ENCODE measurements around the gene MOB2. TPM values are rescaled to one million over a fixed set of nuclear protein-coding genes. Genes with fewer than 3 reads are reported as not detected.

Gene MOB2
- total RNA-seq, 1 donor from 2014 or later: 26.4 TPM

DNA sequence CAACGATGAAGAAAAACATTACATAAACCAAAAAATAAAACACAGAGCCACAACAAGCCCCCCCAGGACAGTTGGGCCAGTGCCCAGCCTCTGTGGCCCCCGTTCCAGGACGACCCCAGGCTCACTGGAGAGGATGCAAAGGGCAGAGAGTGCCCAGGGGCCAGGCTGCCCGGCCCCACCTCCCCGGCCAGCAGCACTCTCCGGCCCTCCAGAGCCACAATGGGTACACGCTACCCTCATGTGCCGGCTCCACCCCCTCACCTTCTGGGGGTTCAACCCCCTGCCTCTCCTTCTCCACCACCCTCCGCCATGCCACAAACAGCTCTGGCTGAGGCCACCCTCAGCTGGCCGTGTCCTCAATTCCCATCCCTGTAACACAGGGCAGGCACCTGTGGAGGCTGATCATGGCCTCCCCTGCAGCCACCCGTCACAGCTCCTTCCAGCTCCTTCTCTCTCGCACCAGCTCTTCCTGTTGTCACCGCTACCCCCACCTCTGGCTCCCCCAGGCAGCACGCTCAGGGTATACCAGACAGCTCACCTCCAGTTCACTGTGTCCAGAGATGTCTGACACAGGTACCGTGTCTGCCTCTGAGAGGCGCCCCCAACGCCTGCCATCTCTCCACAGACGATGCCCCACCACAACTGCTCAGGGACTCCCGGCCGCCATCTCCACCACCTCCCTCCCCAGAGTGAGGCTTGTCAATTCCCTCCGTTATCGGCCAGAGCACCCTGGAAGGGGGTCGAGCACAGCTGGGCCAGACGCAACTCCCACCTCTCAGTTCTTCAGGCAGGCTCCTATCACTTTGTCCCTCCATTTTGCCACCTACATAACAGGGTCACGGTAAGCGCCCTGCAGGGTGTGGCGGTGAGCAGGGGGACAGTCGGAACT lies 30.8 kb upstream of the MOB2 start:
- Mint-ChIP-seq H3K27me3 (ENCODE audit: low read depth, unreplicated experiment) (no peaks in the 10 kb centered on the region), H3K36me3 (ENCODE audit: low read depth, unreplicated experiment) (peaks cover 4% of the 10 kb centered on the region), H3K27ac (ENCODE audit: unreplicated experiment) (peak overlapping the region; percentile 58), H3K9me3 (ENCODE audit: unreplicated experiment) (no peaks in the 10 kb centered on the region), H3K4me3 (ENCODE audit: unreplicated experiment) (no peak overlapping the region), H3K4me1 (ENCODE audit: low read depth, unreplicated experiment) (peaks cover 19% of the 10 kb centered on the region)
- H3K9me3 ChIP-seq (ENCODE audit: insufficient read depth, low read depth, low read length): no peaks in the 10 kb centered on the region
- no peak overlapping the region for H3K4me3 ChIP-seq (ENCODE audit: insufficient read depth, low read depth, low read length)
- FAIRE-seq (no peak), DNase-seq (ENCODE audit: low read depth) (no peak)
- TF ChIP-seq, protein P1, sequence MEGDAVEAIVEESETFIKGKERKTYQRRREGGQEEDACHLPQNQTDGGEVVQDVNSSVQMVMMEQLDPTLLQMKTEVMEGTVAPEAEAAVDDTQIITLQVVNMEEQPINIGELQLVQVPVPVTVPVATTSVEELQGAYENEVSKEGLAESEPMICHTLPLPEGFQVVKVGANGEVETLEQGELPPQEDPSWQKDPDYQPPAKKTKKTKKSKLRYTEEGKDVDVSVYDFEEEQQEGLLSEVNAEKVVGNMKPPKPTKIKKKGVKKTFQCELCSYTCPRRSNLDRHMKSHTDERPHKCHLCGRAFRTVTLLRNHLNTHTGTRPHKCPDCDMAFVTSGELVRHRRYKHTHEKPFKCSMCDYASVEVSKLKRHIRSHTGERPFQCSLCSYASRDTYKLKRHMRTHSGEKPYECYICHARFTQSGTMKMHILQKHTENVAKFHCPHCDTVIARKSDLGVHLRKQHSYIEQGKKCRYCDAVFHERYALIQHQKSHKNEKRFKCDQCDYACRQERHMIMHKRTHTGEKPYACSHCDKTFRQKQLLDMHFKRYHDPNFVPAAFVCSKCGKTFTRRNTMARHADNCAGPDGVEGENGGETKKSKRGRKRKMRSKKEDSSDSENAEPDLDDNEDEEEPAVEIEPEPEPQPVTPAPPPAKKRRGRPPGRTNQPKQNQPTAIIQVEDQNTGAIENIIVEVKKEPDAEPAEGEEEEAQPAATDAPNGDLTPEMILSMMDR (IDR thresholded peaks at IDR 0.05; ENCODE audit: insufficient read depth, low read depth, low read length): no peak
- TF ChIP-seq EZH2 (IDR thresholded peaks at IDR 0.05; ENCODE audit: insufficient read depth, low read length): no peak
- H3K27ac ChIP-seq (ENCODE audit: low read depth, low read length): no peak overlapping the region
- no peak overlapping the region for H3K4me2 ChIP-seq (ENCODE audit: low read length)
- H4K20me1 ChIP-seq (ENCODE audit: insufficient read depth, low read length): peaks cover 97% of the 10 kb centered on the region
- H3K4me1 ChIP-seq (ENCODE audit: insufficient read depth, low read length): peaks cover 23% of the 10 kb centered on the region
- no peak overlapping the region for H3K9ac ChIP-seq (ENCODE audit: low read length)
- peaks cover 3% of the 10 kb centered on the region for H3K36me3 ChIP-seq (ENCODE audit: insufficient read depth, low read length)
- peaks cover 78% of the 10 kb centered on the region for H3K79me2 ChIP-seq (ENCODE audit: insufficient read depth, low read length)
- H2AFZ ChIP-seq (ENCODE audit: low read depth, low read length): no peak overlapping the region
- no peaks in the 10 kb centered on the region for H3K27me3 ChIP-seq (ENCODE audit: insufficient read depth, low read length)

DNA sequence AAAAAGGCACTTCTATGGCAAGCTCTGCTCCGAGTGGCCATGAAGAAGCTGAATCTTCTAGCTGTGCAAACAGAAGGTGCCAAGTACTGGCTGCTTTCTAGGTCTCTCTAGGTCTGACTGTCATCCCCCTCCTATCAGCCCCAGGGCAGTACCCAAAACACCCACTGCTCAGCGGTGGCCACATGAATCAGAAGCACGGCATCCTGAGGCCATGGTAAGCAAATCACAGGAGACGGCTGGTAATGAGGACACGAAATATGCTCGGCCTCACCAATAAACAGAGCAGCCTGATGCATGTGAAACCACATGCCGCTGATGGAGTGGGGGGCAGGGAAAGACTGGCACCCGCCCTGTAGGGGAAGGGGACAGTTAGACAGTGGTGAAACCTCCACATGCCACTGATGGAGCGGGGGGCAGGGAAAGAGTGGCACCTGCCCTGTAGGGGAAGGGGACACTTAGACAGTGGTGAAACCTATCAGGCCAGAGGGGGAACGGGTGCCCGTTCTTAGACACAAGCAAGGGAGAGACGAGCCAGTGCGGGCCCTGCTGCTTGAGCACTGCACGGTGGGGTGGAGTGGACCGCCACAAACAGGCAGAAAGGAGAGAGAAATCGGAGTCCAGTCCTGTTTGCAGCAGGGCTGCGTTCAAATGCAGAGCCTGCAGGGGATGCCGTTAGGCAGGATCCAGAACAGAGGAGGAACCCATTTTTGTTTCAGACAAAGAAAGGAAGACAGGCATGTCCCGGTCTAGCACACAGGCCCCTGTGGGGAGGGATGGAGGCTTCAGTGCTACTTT lies 29.9 kb upstream of the MOB2 start:
- Mint-ChIP-seq H3K27me3 (ENCODE audit: low read depth, unreplicated experiment) (no peaks in the 10 kb centered on the region), H3K36me3 (ENCODE audit: low read depth, unreplicated experiment) (peaks cover 4% of the 10 kb centered on the region), H3K27ac (ENCODE audit: unreplicated experiment) (no peak overlapping the region), H3K4me1 (ENCODE audit: low read depth, unreplicated experiment) (peaks cover 19% of the 10 kb centered on the region), H3K4me3 (ENCODE audit: unreplicated experiment) (no peak overlapping the region), H3K9me3 (ENCODE audit: unreplicated experiment) (no peaks in the 10 kb centered on the region)
- DNase-seq (ENCODE audit: low read depth): peak; percentile 69
- Histone ChIP-seq H3K27ac (ENCODE audit: low read depth, low read length) (no peak overlapping the region), H3K36me3 (ENCODE audit: insufficient read depth, low read length) (peaks cover 3% of the 10 kb centered on the region), H3K4me1 (ENCODE audit: insufficient read depth, low read length) (peaks cover 22% of the 10 kb centered on the region), H4K20me1 (ENCODE audit: insufficient read depth, low read length) (peaks cover 97% of the 10 kb centered on the region), H3K4me2 (ENCODE audit: low read length) (peak overlapping the region; percentile 66), H3K9me3 (ENCODE audit: insufficient read depth, low read depth, low read length) (no peaks in the 10 kb centered on the region), H2AFZ (ENCODE audit: low read depth, low read length) (no peak overlapping the region), H3K9ac (ENCODE audit: low read length) (peak overlapping the region; percentile 37), H3K4me3 (ENCODE audit: insufficient read depth, low read depth, low read length) (no peak overlapping the region), H3K79me2 (ENCODE audit: insufficient read depth, low read length) (peaks cover 82% of the 10 kb centered on the region), H3K27me3 (ENCODE audit: insufficient read depth, low read length) (no peaks in the 10 kb centered on the region)
- FAIRE-seq: no peak
- TF ChIP-seq EZH2 (IDR thresholded peaks at IDR 0.05; ENCODE audit: insufficient read depth, low read length): no peak
- TF ChIP-seq, protein P1 (IDR thresholded peaks at IDR 0.05; ENCODE audit: insufficient read depth, low read depth, low read length): no peak
